ENCODE data around the gene RGS6.

RGS6 gene

GRCh38 chr14:71947947-71948500 lies 15.8 kb downstream of the RGS6 start:
- DNase-seq (ENCODE audit: low read depth): no peak

GRCh38 chr14:71952381-71953363 lies 20.4 kb downstream of the RGS6 start:
- DNase-seq (ENCODE audit: low read depth): no peak

- DNase-seq (ENCODE audit: low read depth): no peak
Observed at GRCh38 chr14:71956920-71957563, 24.8 kb downstream of the RGS6 start.

- DNase-seq (ENCODE audit: low read depth): no peak
Observed at GRCh38 chr14:71959055-71959454, 26.8 kb downstream of the RGS6 start.

- no peak for DNase-seq (ENCODE audit: low read depth)
Observed at GRCh38 chr14:71960494-71961353, 28.5 kb downstream of the RGS6 start.

DNA sequence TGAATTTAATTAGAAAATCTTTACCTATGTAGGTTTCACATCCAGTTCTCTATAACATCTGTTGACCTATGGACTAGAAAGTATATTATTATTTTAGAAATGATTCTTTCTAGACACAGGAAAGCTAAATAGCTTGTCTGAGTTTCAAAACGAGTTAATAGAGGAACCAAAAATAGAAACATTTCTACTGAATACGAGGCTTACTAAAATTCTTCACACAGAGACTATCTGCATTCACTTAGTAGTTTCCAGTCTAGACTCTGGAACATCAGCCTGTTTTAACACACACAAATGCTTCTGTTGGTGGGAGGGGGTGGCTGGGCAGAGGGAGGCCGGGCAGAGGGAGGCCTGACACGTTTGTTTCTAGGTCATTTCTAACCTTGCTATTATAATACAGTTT lies 29.7 kb downstream of the RGS6 start:
- no peak for DNase-seq (ENCODE audit: low read depth)

GRCh38 chr14:71964716-71965115 lies 32.5 kb downstream of the RGS6 start:
- no peak for DNase-seq (ENCODE audit: low read depth)

DNA sequence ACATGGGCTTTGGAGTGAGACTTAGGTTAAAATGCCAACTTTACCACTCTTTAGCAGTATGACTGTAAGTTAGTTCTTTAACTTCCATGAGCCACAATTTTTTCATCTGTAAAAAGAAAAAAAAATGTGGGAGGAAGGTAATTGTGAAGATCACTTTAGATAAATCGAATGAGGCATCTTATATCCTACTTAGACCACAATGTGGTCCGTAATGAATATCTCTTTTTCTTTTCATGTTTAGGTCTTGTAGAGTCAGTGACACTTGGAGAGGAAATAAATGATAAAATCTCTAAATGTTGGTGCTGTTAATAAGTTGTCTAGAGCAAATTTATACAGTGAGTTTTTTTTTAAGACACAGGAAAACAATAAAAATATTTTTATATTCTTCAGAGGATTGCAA lies 34.3 kb downstream of the RGS6 start:
- DNase-seq (ENCODE audit: low read depth): no peak

GRCh38 chr14:71967704-71968103 lies 35.5 kb downstream of the RGS6 start:
- DNase-seq (ENCODE audit: low read depth): no peak

GRCh38 chr14:71970272-71970671 lies 38.0 kb downstream of the RGS6 start:
- DNase-seq (ENCODE audit: low read depth): no peak

- no peak for DNase-seq (ENCODE audit: low read depth)
Observed at GRCh38 chr14:71985538-71986189, 53.4 kb downstream of the RGS6 start.

DNA sequence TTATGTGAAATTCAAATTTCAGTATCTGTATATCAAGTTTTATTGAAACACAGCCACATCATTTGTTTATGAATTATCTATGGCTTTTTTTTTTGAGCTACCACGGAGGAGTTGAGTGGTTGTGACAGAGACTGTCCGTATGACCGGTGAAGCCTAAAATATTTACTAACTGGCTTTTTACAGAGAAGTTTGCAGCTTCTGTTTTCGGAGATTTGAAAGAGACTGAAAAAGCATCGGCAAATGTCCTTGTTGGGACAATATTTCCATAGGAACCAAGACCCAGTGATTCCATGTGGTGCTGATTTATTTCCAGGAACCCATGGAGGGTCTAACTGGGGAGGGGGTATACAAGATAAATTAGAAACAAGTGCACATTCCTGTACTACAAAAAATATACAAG lies 56.2 kb downstream of the RGS6 start:
- DNase-seq (ENCODE audit: low read depth): no peak

DNA sequence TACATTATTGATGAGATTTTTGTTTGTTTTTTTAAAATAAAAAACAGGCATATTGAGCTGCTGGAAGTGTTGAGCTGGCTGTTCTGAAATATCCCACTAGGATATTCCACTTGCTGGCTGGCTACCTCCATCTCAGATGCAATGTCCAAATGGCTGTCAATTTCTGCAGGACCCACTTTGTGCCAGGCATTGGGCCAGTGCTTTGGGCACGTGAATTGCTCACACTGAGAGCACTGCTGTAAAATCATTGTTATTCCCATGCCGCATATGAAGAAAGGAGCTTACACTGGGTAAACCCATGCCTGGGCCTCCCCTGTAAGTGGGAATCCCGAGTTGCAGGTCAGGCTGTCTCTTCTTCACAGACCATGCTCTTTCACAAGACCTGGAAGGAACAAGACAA lies 56.7 kb downstream of the RGS6 start:
- no peak for DNase-seq (ENCODE audit: low read depth)

GRCh38 chr14:71994416-71994815 lies 62.2 kb downstream of the RGS6 start:
- no peak for DNase-seq (ENCODE audit: low read depth)

DNA sequence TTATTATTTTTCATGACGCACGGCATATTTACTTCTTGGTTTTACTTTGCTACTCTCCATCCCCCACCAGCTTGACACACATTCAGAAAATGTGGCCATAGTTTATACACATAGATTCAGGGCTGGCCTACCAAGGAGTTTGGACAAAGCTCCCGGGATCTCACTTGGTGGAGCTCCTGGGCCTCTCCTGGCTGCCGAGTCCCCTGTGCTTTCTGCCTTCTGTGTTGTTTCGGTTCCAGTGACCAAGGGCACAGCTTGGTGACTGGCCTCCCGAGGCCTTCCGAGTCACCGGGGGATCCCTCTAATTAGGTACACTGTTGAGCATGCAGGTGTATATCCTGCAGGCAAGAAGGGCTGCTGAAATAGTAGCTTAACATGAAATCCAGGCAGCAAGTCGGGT lies 63.5 kb downstream of the RGS6 start:
- no peak for DNase-seq (ENCODE audit: low read depth)

DNA sequence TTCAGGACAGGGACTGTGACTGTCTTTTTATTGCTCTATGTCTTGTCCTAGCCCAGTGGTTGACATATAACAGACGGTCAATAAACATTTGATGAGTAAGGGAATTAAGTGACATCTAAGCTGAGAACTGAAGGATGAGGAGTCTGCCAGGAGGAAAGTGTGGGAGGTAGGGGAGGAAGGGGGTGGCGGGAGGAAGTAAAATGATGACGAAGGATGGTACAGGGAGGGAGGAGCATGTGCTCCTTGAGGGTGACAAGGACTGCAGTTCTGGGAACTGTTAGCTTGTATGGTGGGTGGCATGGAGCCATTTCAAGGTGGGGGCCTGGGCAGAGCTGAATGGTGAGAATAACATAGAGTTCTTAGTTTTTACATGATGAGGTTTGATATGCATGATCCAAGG lies 64.4 kb downstream of the RGS6 start:
- DNase-seq (ENCODE audit: low read depth): no peak

DNA sequence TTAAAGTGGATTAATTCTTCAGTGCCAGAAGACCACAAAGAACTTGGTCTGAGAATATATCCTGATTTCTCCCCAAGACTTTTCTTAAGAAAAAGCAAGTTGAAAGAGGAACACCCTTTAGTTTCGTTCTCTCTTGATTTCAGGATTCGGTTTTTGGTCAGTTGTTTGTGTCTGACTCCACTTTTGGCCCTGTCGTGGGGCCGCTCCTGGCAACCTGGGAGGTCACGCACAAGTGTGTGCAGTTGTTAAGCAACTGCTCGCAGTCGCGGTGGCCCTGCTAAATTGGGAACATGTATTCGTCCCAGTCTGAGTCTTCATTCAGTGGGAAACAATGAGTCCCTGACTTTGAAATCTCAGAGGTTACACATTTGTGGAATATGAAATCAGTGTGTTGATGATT lies 68.7 kb downstream of the RGS6 start:
- no peak for DNase-seq (ENCODE audit: low read depth)

DNA sequence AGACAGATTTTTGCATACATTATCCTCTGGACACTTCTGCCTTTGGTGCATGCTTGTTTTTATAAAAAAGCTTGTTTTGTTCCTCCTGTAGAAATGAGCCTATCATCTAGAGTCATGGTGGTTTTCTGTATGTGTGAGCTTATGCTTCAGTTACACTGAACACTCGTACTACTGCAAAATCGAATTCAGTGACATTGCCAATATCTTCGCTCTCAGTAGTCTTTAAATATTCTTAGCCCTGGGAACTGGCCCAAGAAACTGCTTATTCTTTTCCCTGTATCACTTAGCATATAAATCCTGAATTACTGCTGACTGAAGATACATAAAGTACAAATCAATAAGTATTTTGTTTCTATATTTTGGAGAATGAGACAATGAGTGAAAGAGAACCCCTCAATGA lies 70.5 kb downstream of the RGS6 start:
- DNase-seq (ENCODE audit: low read depth): no peak

GRCh38 chr14:72008666-72009065 lies 76.4 kb downstream of the RGS6 start:
- no peak for DNase-seq (ENCODE audit: low read depth)

DNA sequence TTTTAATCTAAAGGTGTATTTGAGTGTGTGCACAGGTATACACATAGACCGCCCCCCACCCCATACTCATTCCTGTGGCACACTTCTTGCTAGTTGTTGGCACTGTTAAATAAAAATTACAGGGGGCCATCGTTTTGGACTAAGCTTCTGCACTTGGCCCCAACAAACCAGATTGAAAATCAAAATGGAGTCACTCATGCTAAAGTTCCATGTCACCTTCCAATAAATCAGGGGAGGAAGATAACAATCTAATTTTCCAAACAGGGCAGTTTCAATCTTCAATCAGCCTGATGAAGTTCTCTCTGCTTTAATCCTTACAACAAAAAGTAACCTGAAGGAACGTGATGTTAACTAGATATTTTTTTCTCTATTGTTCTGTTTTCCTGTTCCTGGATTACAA lies 78.2 kb downstream of the RGS6 start:
- no peak for DNase-seq (ENCODE audit: low read depth)

GRCh38 chr14:72013721-72014345 lies 81.6 kb downstream of the RGS6 start:
- DNase-seq (ENCODE audit: low read depth): no peak

Measured in stimulated activated CD8-positive, alpha-beta memory T cell treated with anti-CD3 and anti-CD28 coated beads, Interleukin-12 subunit alpha, Interleukin-12 subunit beta, amount 100 ng/mL, for 1 hour (primary cell).